ENCODE results near the gene DCLRE1C. TPM values are rescaled to one million over a fixed set of nuclear protein-coding genes. Genes with fewer than 3 reads are reported as not detected.

DCLRE1C gene
- total RNA-seq, 5 donors from 2014 or later (not counting 1 experiment from before 2014, with no cell fraction given), result 13.6 to 26.5 (median 23.1) TPM

GRCh38 chr10:14936584-14936983 lies 17.3 kb downstream of the DCLRE1C start:
- DNase-seq (no peak), ATAC-seq (replicated peaks in 1 of 4) (no peak)
- Histone ChIP-seq H3K36me3 (ENCODE audit: control insufficient read depth in 2 of 2, extremely low read depth in 1 of 2, insufficient read depth in 1 of 2, low read length in 1 of 2) (peaks cover 14 to 64% of the 10 kb centered on the region in 2 donors), H3K4me3 (ENCODE audit: control insufficient read depth in 1 of 2, extremely low read depth in 1 of 2, low read length in 1 of 2) (no peak overlapping the region), H3K4me1 (ENCODE audit: control insufficient read depth in 1 of 2, extremely low read depth in 1 of 2, insufficient read depth in 2 of 2, low read length in 2 of 2) (no peaks in the 10 kb centered on the region), H3K27ac (ENCODE audit: low read length) (no peak overlapping the region), H3K9me3 (no peaks in the 10 kb centered on the region), H3K27me3 (replicated peaks in 1 of 2; ENCODE audit: control insufficient read depth in 2 of 2, extremely low read depth in 1 of 2, insufficient read depth in 2 of 2, low read length in 1 of 2) (no peaks in the 10 kb centered on the region)
- Mint-ChIP-seq H3K36me3 (peaks cover 44% of the 10 kb centered on the region), H3K27ac (peak overlapping the region in 1 of 2 donors; percentile 55), H3K4me3 (no peak overlapping the region), H3K9me3 (no peaks in the 10 kb centered on the region), H3K27me3 (no peaks in the 10 kb centered on the region), H3K4me1 (peaks cover 3 to 5% (median 4%) of the 10 kb centered on the region in 3 donors)
- POLR2A ChIA-PET, result no interaction called here
- CTCF ChIA-PET, result interaction anchor here in 1 of 2 donors (0.6 kb wide), 2 partner anchors 481 to 1268 kb away, joined by 4 read pairs; no protein-coding TSS in a partner anchor
- 100% methylated on average over 2 of the region's 2 CpGs for WGBS (ENCODE audit: insufficient coverage)

DNA sequence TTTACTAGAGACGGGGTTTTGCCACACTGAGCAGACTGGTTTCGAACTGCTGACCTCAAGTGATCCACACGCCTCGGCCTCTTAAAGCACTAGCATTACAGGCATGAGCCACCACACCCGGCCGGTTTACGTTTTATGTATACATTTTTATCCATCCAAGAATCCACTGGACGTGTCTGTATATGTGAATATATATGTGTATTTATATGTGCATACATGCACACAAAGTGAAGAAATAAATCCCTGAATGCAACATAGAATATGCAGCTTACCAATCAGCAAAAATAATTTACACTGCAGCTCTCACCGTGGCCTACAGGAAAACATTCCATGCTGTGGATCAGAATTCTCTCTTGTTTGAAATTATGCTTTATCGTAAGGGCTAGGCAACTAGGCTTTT lies 23.3 kb downstream of the DCLRE1C start:
- CTCF ChIA-PET, result no interaction called here
- H3K27ac Mint-ChIP-seq, result no peak overlapping the region

GRCh38 chr10:14926722-14927416 lies 27.0 kb downstream of the DCLRE1C start:
- ATAC-seq (replicated peaks in 1 of 4) (no peak), DNase-seq (no peak)
- Mint-ChIP-seq H3K4me1 (no peaks in the 10 kb centered on the region), H3K4me3 (no peak overlapping the region), H3K36me3 (peaks cover 63% of the 10 kb centered on the region), H3K27me3 (no peaks in the 10 kb centered on the region), H3K27ac (no peak overlapping the region), H3K9me3 (no peaks in the 10 kb centered on the region)
- CTCF ChIA-PET, result interaction anchor here (0.6 to 0.8 kb wide), 2 partner anchors 74 to 432 kb away, joined by 3 to 4 read pairs; no protein-coding TSS in a partner anchor
- POLR2A ChIA-PET, result interaction anchor here in 1 of 2 donors (0.6 kb wide), 1 partner anchor 22 kb away, joined by 3 read pairs; no protein-coding TSS in a partner anchor
- no peaks in the 10 kb centered on the region for H3K9me3 ChIP-seq
- H3K27me3 ChIP-seq (replicated peaks in 1 of 2; ENCODE audit: control insufficient read depth in 2 of 2, extremely low read depth in 1 of 2, insufficient read depth in 2 of 2, low read length in 1 of 2), result no peaks in the 10 kb centered on the region
- H3K4me1 ChIP-seq (ENCODE audit: control insufficient read depth in 1 of 2, extremely low read depth in 1 of 2, insufficient read depth in 2 of 2, low read length in 2 of 2), result no peaks in the 10 kb centered on the region
- WGBS (ENCODE audit: insufficient coverage), result 94% methylated on average over 10 of the region's 13 CpGs
- no peak overlapping the region for H3K27ac ChIP-seq (ENCODE audit: low read length)
- peaks cover 18 to 80% of the 10 kb centered on the region in 2 donors for H3K36me3 ChIP-seq (ENCODE audit: control insufficient read depth in 2 of 2, extremely low read depth in 1 of 2, insufficient read depth in 1 of 2, low read length in 1 of 2)
- H3K4me3 ChIP-seq (ENCODE audit: control insufficient read depth in 1 of 2, extremely low read depth in 1 of 2, low read length in 1 of 2), result no peak overlapping the region

More for the DNA sequence above, 23.3 kb downstream of the DCLRE1C start:
- no peak overlapping the region for H3K27ac ChIP-seq (ENCODE audit: low read length)
- WGBS (ENCODE audit: insufficient coverage), result 100% methylated on average over 2 of the region's 10 CpGs
- H3K4me3 Mint-ChIP-seq, result no peak overlapping the region
- H3K27me3 ChIP-seq (replicated peaks in 1 of 2; ENCODE audit: control insufficient read depth in 2 of 2, extremely low read depth in 1 of 2, insufficient read depth in 2 of 2, low read length in 1 of 2), result no peaks in the 10 kb centered on the region
- H3K9me3 Mint-ChIP-seq, result no peaks in the 10 kb centered on the region
- H3K27me3 Mint-ChIP-seq, result no peaks in the 10 kb centered on the region
- peaks cover 24 to 78% of the 10 kb centered on the region in 2 donors for H3K36me3 ChIP-seq (ENCODE audit: control insufficient read depth in 2 of 2, extremely low read depth in 1 of 2, insufficient read depth in 1 of 2, low read length in 1 of 2)
- H3K9me3 ChIP-seq, result no peaks in the 10 kb centered on the region
- no peak for ATAC-seq (replicated peaks in 1 of 4)
- H3K4me1 Mint-ChIP-seq, result no peaks in the 10 kb centered on the region
- POLR2A ChIA-PET, result no interaction called here
- H3K36me3 Mint-ChIP-seq, result peaks cover 55% of the 10 kb centered on the region
- no peak overlapping the region for H3K4me3 ChIP-seq (ENCODE audit: control insufficient read depth in 1 of 2, extremely low read depth in 1 of 2, low read length in 1 of 2)
- DNase-seq, result no peak
- no peaks in the 10 kb centered on the region for H3K4me1 ChIP-seq (ENCODE audit: control insufficient read depth in 1 of 2, extremely low read depth in 1 of 2, insufficient read depth in 2 of 2, low read length in 2 of 2)

DNA sequence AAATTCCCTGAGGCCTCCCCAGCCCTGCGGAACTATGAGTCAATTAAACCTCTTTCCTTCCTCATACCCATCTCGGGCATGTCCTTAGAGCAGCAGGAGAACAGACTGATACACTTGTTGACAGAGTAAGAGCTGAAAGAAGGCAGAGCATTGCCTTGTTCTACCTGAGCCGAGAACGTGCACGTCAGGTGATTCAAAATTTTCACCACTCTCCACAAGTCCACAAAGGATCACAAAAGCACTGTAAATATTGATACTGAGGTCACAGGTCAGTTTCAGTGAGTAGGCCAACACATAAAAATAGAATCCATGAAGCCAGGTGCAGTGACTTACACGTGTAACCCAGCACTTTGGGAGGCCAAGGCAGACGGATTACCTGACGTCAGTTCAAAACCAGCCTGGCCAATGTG lies 27.8 kb downstream of the DCLRE1C start:
- Mint-ChIP-seq H3K9me3 (no peaks in the 10 kb centered on the region), H3K27ac (no peak overlapping the region), H3K4me1 (no peaks in the 10 kb centered on the region), H3K4me3 (no peak overlapping the region), H3K36me3 (peaks cover 65% of the 10 kb centered on the region), H3K27me3 (no peaks in the 10 kb centered on the region)
- ChIA-PET POLR2A (no interaction called here), CTCF (no interaction called here)
- Histone ChIP-seq H3K27me3 (replicated peaks in 1 of 2; ENCODE audit: control insufficient read depth in 2 of 2, extremely low read depth in 1 of 2, insufficient read depth in 2 of 2, low read length in 1 of 2) (no peaks in the 10 kb centered on the region), H3K36me3 (ENCODE audit: control insufficient read depth in 2 of 2, extremely low read depth in 1 of 2, insufficient read depth in 1 of 2, low read length in 1 of 2) (peaks cover 18 to 80% of the 10 kb centered on the region in 2 donors), H3K4me1 (ENCODE audit: control insufficient read depth in 1 of 2, extremely low read depth in 1 of 2, insufficient read depth in 2 of 2, low read length in 2 of 2) (no peaks in the 10 kb centered on the region), H3K4me3 (ENCODE audit: control insufficient read depth in 1 of 2, extremely low read depth in 1 of 2, low read length in 1 of 2) (no peak overlapping the region), H3K9me3 (no peaks in the 10 kb centered on the region), H3K27ac (ENCODE audit: low read length) (no peak overlapping the region)
- DNase-seq (no peak), ATAC-seq (replicated peaks in 1 of 4) (no peak)
- WGBS (ENCODE audit: insufficient coverage), result 97% methylated on average over 5 of the region's 8 CpGs

DNA sequence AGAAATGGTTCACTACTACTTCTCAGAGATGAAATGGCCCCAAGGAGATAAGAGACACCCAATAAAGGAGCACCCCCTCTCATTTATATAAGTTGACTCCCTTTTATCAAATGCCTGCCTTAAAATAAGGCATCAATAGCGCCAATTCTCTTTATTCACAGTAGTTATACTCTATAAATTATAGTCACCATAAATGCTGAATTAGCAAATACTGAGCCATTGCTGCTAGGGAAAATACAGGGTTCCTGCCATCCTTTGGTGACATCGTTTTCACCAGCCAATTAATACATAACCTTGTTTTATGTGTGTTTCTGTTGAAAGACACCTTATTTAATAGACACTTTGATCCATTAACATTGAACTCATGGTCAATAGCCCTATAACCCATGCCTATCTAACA lies 28.6 kb downstream of the DCLRE1C start:
- Mint-ChIP-seq H3K9me3 (no peaks in the 10 kb centered on the region), H3K27me3 (no peaks in the 10 kb centered on the region), H3K4me3 (no peak overlapping the region), H3K36me3 (peaks cover 69% of the 10 kb centered on the region), H3K4me1 (no peaks in the 10 kb centered on the region), H3K27ac (no peak overlapping the region)
- Histone ChIP-seq H3K9me3 (no peaks in the 10 kb centered on the region), H3K36me3 (ENCODE audit: control insufficient read depth in 2 of 2, extremely low read depth in 1 of 2, insufficient read depth in 1 of 2, low read length in 1 of 2) (peaks cover 18 to 76% of the 10 kb centered on the region in 2 donors), H3K27me3 (replicated peaks in 1 of 2; ENCODE audit: control insufficient read depth in 2 of 2, extremely low read depth in 1 of 2, insufficient read depth in 2 of 2, low read length in 1 of 2) (no peaks in the 10 kb centered on the region), H3K4me3 (ENCODE audit: control insufficient read depth in 1 of 2, extremely low read depth in 1 of 2, low read length in 1 of 2) (no peak overlapping the region), H3K4me1 (ENCODE audit: control insufficient read depth in 1 of 2, extremely low read depth in 1 of 2, insufficient read depth in 2 of 2, low read length in 2 of 2) (no peaks in the 10 kb centered on the region), H3K27ac (ENCODE audit: low read length) (no peak overlapping the region)
- WGBS (ENCODE audit: insufficient coverage), result no CpG with 5 or more reads among the region's 2 CpGs
- no peak for DNase-seq
- POLR2A ChIA-PET, result no interaction called here
- ATAC-seq (replicated peaks in 1 of 4), result no peak
- CTCF ChIA-PET, result no interaction called here

DNA sequence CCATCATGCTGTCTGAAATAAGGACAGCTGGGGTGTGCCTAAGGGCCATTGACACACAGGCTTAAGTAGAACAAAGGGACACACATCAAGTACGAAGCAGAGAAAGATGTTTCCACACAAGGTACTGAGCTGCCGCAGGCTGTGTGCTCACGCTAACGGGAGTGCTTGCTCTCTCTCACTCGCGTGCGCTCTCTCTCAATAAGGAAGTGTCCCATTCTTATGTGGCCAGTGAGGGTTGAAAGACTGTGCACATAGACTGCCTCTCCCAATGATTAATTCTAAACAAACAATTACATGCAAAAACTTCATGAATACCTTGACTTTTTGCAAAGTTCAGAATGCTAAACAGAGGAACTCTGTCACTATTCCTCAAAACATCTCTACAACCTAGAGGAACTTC lies 29.9 kb downstream of the DCLRE1C start:
- peaks cover 13 to 83% of the 10 kb centered on the region in 2 donors for H3K36me3 ChIP-seq (ENCODE audit: control insufficient read depth in 2 of 2, extremely low read depth in 1 of 2, insufficient read depth in 1 of 2, low read length in 1 of 2)
- CTCF ChIA-PET, result no interaction called here
- H3K4me1 Mint-ChIP-seq, result no peaks in the 10 kb centered on the region

More for the DNA sequence above, 29.9 kb downstream of the DCLRE1C start:
- ATAC-seq (replicated peaks in 1 of 4) (no peak), DNase-seq (no peak)
- 100% methylated on average over 3 of the region's 7 CpGs for WGBS (ENCODE audit: insufficient coverage)
- POLR2A ChIA-PET, result no interaction called here
- no peak overlapping the region for H3K27ac ChIP-seq (ENCODE audit: low read length)
- H3K9me3 ChIP-seq, result no peaks in the 10 kb centered on the region
- no peaks in the 10 kb centered on the region for H3K4me1 ChIP-seq (ENCODE audit: control insufficient read depth in 1 of 2, extremely low read depth in 1 of 2, insufficient read depth in 2 of 2, low read length in 2 of 2)
- H3K4me3 ChIP-seq (ENCODE audit: control insufficient read depth in 1 of 2, extremely low read depth in 1 of 2, low read length in 1 of 2), result no peak overlapping the region
- H3K27me3 ChIP-seq (replicated peaks in 1 of 2; ENCODE audit: control insufficient read depth in 2 of 2, extremely low read depth in 1 of 2, insufficient read depth in 2 of 2, low read length in 1 of 2), result no peaks in the 10 kb centered on the region
- Mint-ChIP-seq H3K27me3 (no peaks in the 10 kb centered on the region), H3K9me3 (no peaks in the 10 kb centered on the region), H3K4me3 (no peak overlapping the region), H3K36me3 (peaks cover 82% of the 10 kb centered on the region), H3K27ac (no peak overlapping the region)
